GM20000 (cell line): ENCODE results near the gene SH3BGR.
"Not testable (repeated sequence)": the region's sequence is repeated elsewhere in the genome, so short reads cannot be mapped to it uniquely, and the experiment has no call there.

Experiments
- DNase-seq: peaks from one replicate; pipeline ENCODE4 v3.0.0; 2012; ENCODE audit warnings: low spot score
- CTCF ChIP-seq: IDR thresholded peaks from 2 replicates; pipeline ENCODE4 v1.5.1; 2012; ENCODE audit warnings: mild to moderate bottlenecking, control low read depth; ENCODE audit errors: extremely low read depth, missing control alignments

The SH3BGR gene

GRCh38 chr21:39451332-39452206 is at the start of gene SH3BGR:
SH3BGR (plus strand) TSS chr21:39451970; CDS start chr21:39452097, 127 bp downstream.
- DNase-seq = no peak

GRCh38 chr21:39406065-39406464 is 45.7 kb upstream of the SH3BGR start:
- no peak for TF ChIP-seq CTCF
- no peak for DNase-seq

More at GRCh38 chr21:39451332-39452206, at the start of gene SH3BGR:
- TF ChIP-seq CTCF = no peak

GRCh38 chr21:39419204-39419603 is 32.6 kb upstream of the SH3BGR start:
- not testable (repeated sequence) for DNase-seq

- DNase-seq = peak; percentile 17
- TF ChIP-seq CTCF = no peak
These were observed 29.1 kb upstream of the SH3BGR start for GRCh38 chr21:39422527-39423241.

GRCh38 chr21:39429445-39429844 is 22.3 kb upstream of the SH3BGR start:
- no peak for TF ChIP-seq CTCF
- DNase-seq = no peak

- no peak for TF ChIP-seq CTCF
- DNase-seq = no peak
These were observed 21.8 kb upstream of the SH3BGR start for GRCh38 chr21:39430016-39430415.

GRCh38 chr21:39430457-39430856 is 21.3 kb upstream of the SH3BGR start:
- TF ChIP-seq CTCF = no peak
- DNase-seq = no peak
